SK-N-SH (cell line): Measurements from ENCODE around the gene CALU.

Source experiments
- NRF1 ChIP-seq: IDR thresholded peaks from 2 replicates; pipeline ENCODE4 v1.6.1; 2012; ENCODE audit warnings: low read depth, mild to moderate bottlenecking, low read length
- POLR2AphosphoS5 ChIP-seq: IDR thresholded peaks from 2 replicates; pipeline ENCODE4 v1.6.1; 2012; ENCODE audit warnings: low read depth, low read length
- RCOR1 ChIP-seq: fragments of 150-350 bp; IDR thresholded peaks from 2 replicates; pipeline ENCODE4 v1.6.1; 2017; ENCODE audit warnings: antibody characterized with exemption, low read length
- RFX5 ChIP-seq: IDR thresholded peaks from 2 replicates; pipeline ENCODE4 v1.6.1; 2012; ENCODE audit warnings: mild to moderate bottlenecking, improper control_type of control experiment, low read length
- TAF1 ChIP-seq: IDR thresholded peaks from 2 replicates; pipeline ENCODE4 v1.6.1; 2012; ENCODE audit warnings: low read depth, mild to moderate bottlenecking, low read length, moderate library complexity, borderline replicate concordance
- YY1 ChIP-seq: IDR thresholded peaks from 2 replicates; pipeline ENCODE4 v1.4.0; 2012; ENCODE audit warnings: low read depth, mild to moderate bottlenecking
- TF ChIP-seq, protein P1 (sequence below): fragments of 200-600 bp; sonication (generic); IDR thresholded peaks from 2 replicates; pipeline ENCODE4 v1.6.1; 2017; ENCODE audit warnings: antibody characterized with exemption, mild to moderate bottlenecking, moderate library complexity
- TF ChIP-seq, protein P2 (sequence below): IDR thresholded peaks from 2 replicates; pipeline ENCODE4 v1.4.0; 2012; ENCODE audit warnings: low read depth, borderline replicate concordance
- TF ChIP-seq, protein P3 (sequence below): IDR thresholded peaks from 2 replicates; pipeline ENCODE4 v1.4.0; 2012; ENCODE audit warnings: low read depth, borderline replicate concordance

DNA sequence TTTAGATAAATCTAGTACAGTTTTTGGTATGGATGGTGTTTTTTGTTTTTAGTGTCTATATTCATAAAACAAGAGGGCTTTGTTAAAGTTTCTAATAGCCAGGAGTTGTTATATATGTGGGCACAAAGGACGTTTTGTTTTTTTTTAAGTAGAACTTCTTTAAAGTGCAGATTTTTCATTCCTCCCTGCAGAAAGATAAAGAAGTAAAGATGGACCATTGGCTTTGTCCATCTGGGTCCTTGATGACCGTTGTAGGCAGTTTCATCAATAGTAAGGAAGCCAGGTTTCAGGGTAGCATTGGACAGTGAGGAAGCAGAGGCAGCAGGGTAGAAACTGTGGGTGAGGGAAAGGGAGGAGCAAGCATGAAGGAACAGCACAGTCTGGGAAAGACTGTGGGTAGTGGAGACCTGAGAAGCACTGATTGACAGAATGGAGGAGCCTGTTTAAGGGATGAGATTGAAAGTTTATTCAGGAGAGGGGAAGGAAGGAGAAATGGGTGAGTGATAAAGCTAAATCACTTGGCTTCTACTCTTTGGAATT is 5.3 kb downstream of the CALU start:
- TF ChIP-seq, protein P1, sequence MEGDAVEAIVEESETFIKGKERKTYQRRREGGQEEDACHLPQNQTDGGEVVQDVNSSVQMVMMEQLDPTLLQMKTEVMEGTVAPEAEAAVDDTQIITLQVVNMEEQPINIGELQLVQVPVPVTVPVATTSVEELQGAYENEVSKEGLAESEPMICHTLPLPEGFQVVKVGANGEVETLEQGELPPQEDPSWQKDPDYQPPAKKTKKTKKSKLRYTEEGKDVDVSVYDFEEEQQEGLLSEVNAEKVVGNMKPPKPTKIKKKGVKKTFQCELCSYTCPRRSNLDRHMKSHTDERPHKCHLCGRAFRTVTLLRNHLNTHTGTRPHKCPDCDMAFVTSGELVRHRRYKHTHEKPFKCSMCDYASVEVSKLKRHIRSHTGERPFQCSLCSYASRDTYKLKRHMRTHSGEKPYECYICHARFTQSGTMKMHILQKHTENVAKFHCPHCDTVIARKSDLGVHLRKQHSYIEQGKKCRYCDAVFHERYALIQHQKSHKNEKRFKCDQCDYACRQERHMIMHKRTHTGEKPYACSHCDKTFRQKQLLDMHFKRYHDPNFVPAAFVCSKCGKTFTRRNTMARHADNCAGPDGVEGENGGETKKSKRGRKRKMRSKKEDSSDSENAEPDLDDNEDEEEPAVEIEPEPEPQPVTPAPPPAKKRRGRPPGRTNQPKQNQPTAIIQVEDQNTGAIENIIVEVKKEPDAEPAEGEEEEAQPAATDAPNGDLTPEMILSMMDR, result no peak
- TF ChIP-seq, protein P2, sequence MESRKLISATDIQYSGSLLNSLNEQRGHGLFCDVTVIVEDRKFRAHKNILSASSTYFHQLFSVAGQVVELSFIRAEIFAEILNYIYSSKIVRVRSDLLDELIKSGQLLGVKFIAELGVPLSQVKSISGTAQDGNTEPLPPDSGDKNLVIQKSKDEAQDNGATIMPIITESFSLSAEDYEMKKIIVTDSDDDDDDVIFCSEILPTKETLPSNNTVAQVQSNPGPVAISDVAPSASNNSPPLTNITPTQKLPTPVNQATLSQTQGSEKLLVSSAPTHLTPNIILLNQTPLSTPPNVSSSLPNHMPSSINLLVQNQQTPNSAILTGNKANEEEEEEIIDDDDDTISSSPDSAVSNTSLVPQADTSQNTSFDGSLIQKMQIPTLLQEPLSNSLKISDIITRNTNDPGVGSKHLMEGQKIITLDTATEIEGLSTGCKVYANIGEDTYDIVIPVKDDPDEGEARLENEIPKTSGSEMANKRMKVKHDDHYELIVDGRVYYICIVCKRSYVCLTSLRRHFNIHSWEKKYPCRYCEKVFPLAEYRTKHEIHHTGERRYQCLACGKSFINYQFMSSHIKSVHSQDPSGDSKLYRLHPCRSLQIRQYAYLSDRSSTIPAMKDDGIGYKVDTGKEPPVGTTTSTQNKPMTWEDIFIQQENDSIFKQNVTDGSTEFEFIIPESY, result no peak
- TF ChIP-seq RCOR1 (no peak), YY1 (no peak), TAF1 (no peak), NRF1 (no peak), POLR2AphosphoS5 (no peak), RFX5 (no peak)
- TF ChIP-seq, protein P3, sequence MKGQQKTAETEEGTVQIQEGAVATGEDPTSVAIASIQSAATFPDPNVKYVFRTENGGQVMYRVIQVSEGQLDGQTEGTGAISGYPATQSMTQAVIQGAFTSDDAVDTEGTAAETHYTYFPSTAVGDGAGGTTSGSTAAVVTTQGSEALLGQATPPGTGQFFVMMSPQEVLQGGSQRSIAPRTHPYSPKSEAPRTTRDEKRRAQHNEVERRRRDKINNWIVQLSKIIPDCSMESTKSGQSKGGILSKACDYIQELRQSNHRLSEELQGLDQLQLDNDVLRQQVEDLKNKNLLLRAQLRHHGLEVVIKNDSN, result no peak
